NCI-H510A (cell line): ENCODE data around the gene ANKFY1.

Experiments
- DNase-seq: peaks from one replicate; lab custom pipeline; 2025; lab: John Stamatoyannopoulos, UW

ANKFY1 gene

DNA sequence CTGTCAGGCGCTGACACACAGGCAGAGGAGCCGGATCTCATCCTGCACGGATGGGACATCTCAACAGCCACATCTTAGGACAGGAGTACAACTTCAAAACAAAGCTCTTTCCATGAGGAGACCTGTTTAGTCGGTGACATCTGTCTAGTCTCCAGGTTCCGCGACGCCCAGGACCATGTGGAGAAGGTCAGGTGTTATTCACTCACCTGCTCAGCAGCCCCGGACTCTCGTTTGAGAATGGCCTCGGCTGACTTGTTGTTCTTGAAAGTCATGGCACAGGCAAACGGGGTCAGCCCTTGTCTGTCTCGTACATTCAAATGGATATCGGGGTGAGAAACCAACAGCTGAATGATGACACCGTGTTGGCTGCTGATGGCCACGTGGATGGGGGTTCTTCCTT, 85.1 kb downstream of the ANKFY1 start:
- no peak for DNase-seq

DNA sequence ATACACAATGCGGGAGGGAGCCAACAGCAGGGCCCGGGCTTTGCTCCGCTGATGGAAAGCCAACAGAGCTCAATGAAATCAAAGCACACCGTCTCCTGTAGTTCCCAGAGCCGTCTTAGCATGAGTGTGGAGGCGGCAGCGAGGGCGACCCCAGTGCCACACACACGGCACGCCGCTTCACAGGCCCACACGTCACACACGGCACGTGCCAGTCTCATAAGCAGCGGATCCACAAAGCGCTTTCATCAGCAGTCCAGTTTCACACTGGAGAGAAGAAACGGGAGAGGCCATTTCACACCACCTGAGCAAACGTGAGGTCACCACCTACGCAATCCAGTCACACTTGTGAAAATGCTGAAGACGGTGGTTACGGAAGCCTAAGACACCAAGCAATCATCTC, 86.0 kb downstream of the ANKFY1 start:
- DNase-seq, result no peak

DNA sequence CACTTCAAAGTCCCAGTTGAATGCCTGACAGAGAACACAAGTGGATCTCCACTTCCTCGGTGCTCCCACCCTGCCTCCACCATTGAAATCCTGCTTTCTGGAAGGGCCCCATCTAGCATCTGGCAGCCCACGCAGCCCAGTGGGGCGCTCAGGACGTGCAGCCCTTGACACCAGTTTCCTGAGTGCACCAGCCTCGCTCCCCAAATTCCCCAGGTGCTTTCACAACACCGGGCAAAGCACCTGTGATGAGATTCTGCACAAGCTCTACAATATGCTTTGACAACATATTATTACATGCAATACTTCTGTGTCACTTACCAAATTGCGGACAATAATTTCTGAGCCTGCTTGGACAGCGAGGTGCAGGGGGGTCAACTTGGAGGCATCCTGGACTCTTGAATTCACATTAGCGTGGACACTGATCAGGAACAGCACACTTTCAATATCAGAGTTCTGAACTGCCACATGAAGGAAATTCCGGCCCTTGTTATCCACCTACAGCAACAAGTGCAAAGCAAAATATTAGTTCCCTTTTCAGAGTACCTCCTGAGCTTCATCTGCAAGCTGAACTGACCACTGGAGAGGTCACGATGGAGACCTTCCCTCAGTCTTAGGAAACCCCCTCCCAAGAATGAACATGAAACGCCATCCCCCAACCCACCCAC, 86.8 kb downstream of the ANKFY1 start:
- no peak for DNase-seq

DNA sequence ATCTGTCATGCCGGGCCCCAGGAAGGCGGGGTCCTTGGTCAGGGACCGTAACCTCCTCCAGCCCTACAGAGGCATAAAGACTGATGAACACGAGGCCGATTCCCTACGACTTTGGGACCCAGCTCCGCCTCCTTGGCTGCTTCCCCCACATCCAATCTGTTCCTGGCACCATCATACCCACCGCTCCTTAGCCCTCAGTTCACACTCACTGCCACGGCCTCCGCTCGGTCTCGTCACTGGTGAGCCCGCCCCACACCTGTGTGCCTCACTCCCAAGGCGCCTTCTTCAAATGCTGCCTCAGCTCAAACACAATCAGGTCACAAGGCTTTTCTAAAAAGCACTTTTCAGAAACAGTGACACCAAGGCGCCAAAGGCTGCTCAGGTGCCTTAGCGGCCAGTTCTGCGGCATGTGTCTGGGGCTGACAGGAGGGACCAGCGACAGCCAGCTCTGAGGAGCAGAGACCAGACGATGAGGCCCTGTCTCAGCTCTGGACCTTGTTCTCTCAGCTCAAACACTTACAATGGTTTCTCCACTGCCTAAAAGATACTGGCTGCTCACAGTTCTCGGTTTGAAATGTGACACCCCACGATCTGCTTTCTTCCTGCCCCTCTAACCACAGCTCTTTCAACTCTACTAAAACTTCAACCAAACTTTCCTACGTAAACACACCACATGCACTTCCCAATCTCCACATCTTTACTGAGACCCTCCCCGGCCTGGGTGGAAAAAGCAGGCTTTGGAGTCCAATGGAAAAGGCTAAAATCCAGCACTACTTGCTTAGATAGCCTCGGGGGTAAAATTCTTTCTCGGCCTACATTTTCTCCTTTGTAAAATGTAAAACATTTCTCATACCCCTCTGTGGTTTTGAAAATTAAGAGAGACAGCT, 87.6 kb downstream of the ANKFY1 start:
- DNase-seq, result no peak

DNA sequence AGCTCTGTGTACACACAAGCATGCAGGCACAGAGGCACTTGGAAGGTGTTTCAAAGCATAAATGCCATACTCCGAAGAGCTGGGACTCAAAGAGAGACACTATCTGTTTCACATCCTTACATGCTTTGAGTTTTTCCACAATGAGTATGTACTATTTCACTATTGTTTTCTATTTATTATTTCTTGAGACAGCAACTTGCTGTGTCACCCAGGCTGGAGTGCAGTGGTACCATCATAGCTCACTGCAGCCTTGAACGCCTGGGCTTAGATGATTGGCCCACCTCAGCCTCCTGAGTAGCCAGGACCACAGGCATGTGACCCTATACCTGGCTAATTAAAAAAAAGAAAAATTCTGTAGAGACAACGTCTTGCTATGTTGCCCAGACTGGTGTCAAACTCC, 89.2 kb downstream of the ANKFY1 start:
- DNase-seq, result no peak

DNA sequence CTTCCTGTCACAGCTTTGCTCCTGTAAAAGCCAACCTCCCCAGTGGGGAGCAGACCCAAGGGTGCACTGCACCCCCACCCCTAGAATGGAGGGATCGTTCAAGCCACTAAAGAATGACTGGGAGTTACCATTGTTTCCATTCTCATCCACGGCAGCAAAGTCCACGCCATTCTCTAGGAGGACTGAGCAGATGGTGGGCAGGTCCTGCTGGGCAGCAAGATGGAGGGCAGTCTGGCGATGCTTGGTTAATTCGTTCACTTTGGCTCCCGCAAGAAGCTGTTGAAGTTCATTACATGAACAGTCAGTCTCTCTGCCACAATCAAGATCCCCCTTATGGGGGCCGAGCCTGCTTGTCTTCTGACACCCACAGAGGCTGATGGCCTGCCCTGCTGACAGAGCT, 90.0 kb downstream of the ANKFY1 start:
- DNase-seq, result no peak

DNA sequence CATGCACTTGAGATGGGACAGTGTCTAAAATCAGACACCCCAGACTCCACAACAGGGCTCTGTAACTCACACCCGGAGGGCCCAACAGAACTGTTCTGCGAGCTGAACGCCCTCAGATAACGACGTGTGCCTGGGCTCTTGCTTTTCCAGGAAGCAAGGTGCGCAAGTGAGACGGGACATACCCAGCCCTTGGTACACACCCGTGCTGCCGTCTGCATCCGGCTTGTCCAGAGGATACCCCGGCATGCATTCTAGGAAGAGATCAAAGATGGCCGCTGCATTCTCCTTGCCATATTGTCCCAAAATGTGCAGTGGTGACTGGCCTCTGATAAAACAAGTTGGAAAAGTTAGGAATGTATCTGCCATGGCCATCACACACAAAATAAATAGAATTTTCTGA, 91.4 kb downstream of the ANKFY1 start:
- no peak for DNase-seq

DNA sequence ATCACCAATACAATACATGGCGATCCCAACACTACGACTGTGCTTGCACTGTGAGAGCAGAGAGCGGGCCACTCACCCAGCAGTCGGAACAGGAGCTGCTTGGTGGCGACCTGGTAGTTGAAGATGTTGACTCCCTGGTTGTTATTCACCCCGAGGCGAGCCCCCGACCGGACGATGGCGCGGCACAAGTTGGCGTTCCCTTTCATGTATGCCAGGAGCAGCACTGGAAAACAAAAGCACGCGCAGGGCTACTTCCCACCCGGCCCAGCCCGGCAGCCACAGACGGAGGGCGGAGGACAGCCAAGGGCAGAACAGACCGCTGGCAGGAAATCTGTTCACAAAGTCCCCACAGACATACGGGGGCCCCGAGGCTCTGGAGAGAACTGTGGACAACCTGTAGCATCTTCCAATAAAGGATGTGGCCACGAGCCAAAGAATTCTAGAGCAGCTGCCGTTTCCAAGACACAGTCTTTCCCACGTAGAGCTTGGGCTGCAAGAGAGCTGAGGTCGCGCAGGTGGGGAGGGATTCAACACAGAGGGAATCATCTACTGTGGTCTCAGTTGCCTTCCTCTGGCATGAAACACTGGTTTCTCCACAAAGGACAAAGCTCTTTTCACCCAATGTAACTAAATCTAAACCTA, 93.0 kb downstream of the ANKFY1 start:
- DNase-seq, result no peak

DNA sequence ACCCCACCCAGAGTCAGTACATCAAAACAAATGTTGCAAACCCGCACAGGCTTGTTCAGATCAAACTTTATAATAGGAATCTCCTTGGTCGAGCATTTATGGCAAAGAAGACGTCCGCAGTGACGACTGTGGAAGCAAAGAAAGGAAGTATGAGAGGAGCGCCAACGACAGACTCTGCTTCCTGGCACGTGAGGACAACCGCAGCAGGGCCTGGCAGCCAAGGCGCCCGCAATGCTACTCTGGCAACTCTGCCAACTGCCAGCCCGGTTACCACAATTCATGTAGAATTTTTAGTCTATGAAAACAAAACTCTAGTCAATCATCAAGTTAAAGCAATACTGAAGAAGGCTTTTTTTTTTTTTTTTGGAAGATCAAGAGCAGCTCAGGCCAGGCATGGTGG, 96.0 kb downstream of the ANKFY1 start:
- no peak for DNase-seq

DNA sequence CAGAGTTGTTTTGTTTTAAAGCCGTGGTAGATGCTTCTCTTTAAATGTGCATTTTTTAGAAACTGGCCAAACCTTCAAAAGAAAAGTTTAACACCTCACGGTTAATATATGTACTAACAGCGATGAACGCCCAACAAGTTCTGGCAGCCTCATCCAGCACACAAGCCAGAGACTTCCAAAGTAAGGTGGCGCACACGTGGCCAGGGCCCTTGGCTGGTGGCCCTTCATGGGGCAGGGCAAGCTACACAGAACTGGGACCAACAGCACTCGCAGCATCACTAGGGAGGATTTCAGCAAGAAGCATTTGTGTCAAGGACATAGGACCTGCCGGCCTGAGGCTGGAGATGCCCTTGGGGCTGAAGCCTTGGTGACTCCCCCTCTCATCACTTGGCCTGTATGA, 97.4 kb downstream of the ANKFY1 start:
- DNase-seq, result no peak

DNA sequence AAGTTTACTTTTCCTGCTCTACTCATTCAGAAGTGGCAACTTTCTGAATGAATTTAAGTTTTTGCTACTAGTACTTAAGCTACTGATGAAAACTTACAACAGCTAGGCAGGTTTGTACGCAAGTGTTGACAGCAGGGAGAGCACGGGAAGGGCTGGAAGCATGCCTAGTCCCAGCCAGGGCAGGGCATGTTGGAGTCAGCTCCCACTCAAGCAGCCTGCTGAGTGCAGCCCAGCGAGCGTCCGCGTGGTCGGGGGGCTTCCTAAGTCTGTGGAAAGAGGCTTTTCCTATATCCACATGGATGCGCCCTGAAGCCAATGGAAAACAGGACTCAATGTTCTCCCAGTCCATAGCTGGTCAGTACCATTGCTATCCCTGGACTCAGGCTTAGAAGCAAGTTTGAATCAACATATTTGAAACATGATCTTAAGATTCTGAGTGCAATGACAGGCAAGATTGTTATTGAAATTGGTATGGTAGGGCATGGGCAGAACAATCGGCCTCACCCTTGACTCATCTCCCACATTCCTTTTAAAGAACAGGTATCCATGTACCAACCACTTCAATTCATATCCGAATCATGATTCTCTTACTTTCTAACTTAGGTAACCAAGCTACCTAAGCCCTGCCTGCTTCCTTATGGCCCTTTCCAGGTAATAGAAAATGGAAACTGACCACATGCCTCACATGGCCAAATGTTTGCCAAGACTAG, 98.3 kb downstream of the ANKFY1 start:
- no peak for DNase-seq

DNA sequence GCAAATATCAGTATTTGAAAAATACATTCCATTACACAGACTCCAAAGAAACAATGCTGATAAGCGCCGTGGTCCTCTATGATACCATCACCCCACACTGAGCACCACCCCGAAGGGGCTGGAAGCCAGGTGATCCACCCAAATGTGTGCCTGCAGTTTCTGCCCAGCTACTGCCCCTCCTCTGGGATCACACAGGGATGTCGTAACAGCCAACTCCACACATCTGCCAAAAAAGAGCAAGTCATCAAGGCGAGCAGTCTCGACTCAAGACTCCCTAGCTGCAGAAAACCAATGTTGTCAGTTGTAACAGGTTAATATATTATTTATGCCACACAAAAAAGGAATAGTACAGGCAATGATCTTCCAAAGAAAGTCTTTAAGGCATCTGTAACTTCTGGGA, 99.8 kb downstream of the ANKFY1 start:
- DNase-seq, result no peak

DNA sequence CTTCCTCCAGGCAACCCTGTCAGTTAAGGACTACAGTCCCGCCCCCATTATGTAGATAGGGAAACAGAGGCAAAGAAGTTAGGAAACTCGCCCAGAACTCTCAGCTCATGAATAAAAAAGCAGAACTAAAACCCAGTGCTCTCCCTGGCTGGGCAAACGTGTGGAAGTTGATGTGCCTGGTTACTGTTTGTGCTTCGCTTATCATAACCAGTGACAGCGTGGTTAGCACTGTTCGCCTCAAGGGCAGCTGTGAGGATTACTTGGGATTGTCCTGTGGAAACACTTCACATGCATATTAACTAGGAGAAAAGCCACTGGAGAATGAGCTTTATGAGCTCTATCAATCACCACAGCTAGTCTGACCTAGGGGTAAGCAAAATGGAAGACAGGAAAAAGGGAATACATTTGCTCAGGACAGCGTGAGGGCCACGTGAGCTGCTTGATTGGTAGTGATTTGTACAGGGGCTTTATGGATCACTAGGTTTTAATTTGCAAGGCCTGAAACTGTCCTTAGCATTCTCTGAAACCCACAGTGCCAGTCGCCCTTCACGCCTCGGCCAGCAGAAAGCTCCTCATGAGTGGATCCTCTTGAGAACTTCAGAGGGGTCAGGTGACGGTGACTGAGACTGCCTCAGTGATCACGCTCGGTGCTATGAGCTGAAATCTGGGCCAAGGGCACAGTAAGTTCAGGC, 100.9 kb downstream of the ANKFY1 start:
- DNase-seq, result no peak

DNA sequence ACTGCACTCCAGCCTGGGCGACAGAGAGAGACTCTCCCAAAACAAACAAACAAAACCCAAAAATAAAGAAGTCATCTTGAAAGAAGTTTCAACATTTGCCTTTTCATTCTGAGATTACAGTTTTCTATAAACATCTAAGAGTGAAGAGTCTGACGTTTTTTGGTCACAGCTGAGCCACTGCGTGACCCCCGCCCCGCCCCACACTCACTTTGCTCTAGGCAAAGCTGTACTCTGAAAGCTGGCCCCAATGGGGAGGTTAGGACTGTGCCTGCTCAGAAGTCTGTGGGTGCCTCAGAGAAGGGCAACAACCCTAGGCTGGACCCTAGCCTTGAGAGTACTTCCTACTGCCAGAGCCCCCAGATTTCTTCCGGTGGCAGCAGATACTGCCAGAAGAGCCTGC, 101.5 kb downstream of the ANKFY1 start:
- no peak for DNase-seq

DNA sequence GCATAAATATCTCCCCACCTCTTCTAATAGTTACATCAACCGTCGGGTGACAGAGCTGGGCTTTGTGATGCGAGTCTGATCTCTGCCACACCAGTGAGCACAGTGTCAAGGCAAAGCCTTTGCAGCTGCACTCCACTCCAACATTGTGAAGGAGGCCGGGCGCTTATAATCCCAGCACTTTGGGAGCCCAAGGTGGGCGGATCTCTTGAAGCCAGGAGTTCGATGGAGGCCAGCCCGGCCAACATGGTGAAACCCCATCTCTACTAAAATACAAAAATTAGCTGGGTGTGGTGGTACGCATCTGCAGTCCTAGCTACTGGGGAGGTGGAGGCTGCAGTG, 101.8 kb downstream of the ANKFY1 start:
- peak; percentile 10 for DNase-seq

DNA sequence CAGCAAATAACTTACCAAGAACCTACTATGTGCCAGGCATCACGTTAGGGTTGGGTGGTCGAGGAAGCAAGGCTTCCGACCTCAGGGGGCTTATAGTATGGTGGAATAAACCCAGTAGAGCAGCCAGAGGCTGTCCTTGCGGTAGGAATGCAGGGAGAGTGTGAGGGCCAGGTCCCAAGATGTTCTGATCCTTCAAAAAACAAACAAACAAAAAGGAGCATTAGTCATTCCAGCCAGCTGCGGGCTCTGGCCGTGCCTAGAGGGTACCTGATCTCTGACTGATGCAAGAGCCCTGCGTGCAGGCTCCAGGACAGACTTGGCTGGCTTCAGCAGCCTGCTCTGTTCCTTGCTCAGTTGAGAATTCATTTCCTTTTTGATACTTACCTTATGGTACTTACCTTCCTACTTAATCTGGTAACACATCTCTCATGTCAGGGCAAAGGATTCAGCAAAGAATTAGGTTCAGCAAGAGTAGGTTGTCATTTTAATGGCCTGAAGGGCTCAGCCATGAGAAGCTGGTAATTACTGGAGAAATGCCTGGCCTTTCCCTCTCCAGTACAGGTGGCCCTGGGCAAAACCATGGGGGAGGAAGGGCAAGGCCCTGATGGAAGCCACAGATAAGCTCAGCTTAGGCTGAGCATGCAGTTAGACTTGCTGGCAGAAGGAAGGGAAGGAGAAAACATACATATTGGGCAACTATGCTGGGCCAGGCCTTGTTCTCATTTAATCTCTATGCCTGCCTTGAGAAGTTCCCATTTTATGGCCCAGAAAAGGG, 102.4 kb downstream of the ANKFY1 start:
- DNase-seq, result peak; percentile 16

DNA sequence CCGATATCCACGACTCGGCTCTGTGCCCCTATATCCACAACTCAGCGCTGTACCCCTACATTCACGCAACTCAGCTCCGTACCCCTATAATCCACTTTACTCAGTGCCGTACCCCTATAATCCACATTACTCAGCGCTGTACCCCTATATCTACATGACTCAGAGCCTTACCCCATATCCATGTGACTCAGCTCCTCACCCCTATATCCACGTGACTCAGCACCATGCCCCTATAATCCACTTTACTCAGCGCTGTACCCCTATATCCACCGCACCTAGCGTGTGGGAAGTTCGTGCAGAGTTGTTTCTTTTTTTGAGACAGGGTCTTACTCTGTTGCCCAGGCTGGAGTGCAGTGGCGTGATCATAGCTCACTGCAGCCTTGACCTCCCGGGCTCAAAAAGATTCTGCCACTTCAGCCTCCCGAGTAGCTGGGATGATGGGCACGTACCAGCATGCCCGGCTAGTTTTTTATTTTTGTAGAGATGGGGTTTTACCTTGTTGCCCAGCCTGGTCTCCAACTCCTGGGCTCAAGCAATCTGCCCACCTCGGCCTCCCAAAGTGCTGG, 103.4 kb downstream of the ANKFY1 start:
- no peak for DNase-seq

DNA sequence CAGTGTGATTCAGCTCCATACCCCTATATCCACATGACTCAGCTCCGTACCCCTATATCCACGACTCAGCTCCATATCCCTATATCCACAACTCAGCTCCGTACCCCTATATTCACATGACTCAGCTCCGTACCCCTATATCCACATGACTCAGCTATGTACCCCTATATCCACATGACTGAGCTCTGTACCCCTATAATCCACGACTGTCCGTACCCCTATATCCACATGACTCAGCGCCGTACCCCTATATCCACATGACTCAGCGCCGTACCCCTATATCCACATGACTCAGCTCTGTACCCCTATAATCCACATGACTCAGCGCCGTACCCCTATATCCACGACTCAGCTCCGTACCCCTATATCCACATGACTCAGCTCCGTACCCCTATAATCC, 104.0 kb downstream of the ANKFY1 start:
- no peak for DNase-seq

DNA sequence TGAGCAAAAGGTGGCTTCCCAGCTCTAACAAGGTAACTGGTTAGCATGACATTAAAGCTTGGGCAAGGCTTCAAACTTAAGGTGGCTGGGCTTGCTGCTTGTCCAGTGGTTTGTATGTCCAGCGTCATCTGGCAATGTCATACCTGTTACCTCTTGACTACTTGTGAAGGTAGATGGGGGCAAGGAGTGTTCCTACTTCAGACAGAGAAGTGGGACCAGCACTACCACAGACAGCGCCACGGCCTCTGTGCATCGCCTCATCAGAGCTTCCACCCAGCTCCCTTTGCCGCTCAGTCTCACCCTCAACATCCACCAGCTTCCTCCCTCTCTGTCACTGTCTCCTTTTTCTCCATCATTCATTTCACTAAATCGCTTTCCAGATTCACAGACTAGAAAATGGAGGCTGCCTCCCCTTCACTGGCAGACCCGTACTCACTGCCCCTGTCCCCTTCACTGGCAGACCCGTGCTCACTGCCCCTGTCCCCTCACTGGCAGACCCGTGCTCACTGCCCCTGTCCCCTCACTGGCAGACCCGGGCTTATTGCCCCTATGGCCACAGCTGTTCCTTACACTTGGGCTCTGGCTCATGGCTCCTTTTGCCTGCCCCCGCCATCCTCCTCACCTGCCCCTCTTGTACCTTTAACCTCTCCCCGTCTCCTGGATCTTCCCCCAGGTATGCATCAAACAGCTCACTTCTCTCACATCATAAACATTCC, 106.0 kb downstream of the ANKFY1 start:
- no peak for DNase-seq

DNA sequence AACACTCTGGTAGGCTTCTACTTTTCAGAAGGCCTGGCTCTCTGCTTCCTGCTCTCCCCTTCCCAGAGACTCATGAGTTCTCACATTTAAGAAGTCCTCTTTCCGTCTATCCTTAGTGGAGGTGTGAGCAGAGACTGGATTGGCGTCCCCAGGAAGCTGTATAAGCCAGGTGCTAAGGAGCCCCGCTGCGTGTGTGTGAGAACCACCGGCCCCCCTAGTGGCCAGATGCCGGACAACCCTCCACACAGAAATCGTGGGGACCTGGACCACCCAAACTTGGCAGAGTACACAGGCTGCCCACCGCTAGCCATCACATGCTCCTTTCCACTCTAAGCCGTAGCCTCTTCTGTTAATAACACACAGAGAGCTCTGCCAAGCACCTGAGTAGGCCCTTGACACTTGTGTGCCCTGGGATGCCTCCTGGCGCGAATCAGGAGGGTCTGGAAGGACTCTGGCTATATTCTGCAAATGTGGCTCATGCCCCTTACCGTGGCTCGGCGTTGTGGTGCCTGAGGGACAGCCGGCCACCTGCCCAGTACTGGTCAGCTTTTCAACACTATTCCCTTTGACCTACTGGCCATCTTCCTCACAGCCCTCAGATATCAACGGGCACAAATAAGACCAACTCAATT, 106.9 kb downstream of the ANKFY1 start:
- DNase-seq, result no peak
